HepG2 (cell line): ENCODE measurements around the gene MT1G. TPM values are rescaled to one million over a fixed set of nuclear protein-coding genes. Genes with fewer than 3 reads are reported as not detected.
A peak's percentile ranks its signal among the peaks of the same experiment; 100 is the strongest.

Experiments used
- ATAC-seq: fragments of 200-7000 bp; cut with Tn5 transposase; 3 replicates; pipeline ENCODE4 v1.9.1; 2020; ENCODE audit warnings: mild to moderate bottlenecking, moderate library complexity
- BruUV-seq: library from RNA; stranded (reverse); fragments of 400-500 nt; replicated peaks from 2 replicates; lab custom pipeline; 2021; lab: Mats Ljungman, UMichigan
- CTCF ChIA-PET: fragments of 300-600 bp; formaldehyde crosslinking; extraction: SDS; loops from one replicate; lab custom pipeline; 2021; ENCODE audit warnings: low total read pairs, inconsistent platforms, low intra/inter-chr PET ratio; lab: Yijun Ruan, JAX
- POLR2A ChIA-PET: fragments of 350-600 bp; sonication (Branson Sonifier 250); formaldehyde crosslinking; loops from one replicate; lab custom pipeline; 2020; ENCODE audit warnings: antibody characterized with exemption, inconsistent platforms; lab: Yijun Ruan, JAX
- DNase-seq: peaks from one replicate; pipeline ENCODE4 v3.0.0-alpha.2; 2015; ENCODE audit warnings: low spot score
- FAIRE-seq: peaks from 3 replicates; lab custom pipeline; 2011; peaks lifted over from hg19 to GRCh38; lab: Jason Lieb, UNC
- H2AFZ ChIP-seq: one replicate; pipeline ENCODE4 v1.6.1; 2011; ENCODE audit warnings: low read length, inconsistent platforms
- H3K27ac ChIP-seq: fragments of 300-600 bp; 3 replicates; pipeline ENCODE4 v1.8.0; 2011; ENCODE audit warnings: mixed run types, mild to moderate bottlenecking, mixed read lengths, low read length, inconsistent platforms; ENCODE audit not compliant: insufficient read depth; ENCODE audit errors: extremely low read length
- H3K27me3 ChIP-seq, 2 experiments: fragments of 200-600 bp in 1 of 2; 2 replicates in 1 of 2; 3 replicates in 1 of 2; pipeline versions ENCODE4 v1.6.0 to v1.8.0; 2011; ENCODE audit warnings: low read length in 2 of 2, mild to moderate bottlenecking in 2 of 2, moderate library complexity in 2 of 2, inconsistent platforms in 1 of 2; ENCODE audit not compliant: insufficient read depth in 2 of 2, control insufficient read depth in 1 of 2
- H3K36me3 ChIP-seq, 2 experiments: fragments of 200-600 bp in 1 of 2; replicated peaks in 1 of 2; 2 replicates in 1 of 2; 3 replicates in 1 of 2; pipeline versions ENCODE4 v1.5.1 to v1.8.0; 2011; ENCODE audit warnings: low read length in 2 of 2, inconsistent platforms in 1 of 2; ENCODE audit not compliant: insufficient read depth in 2 of 2, control insufficient read depth in 1 of 2
- H3K4me1 ChIP-seq: 2 replicates; pipeline ENCODE4 v1.5.1; 2012; ENCODE audit warnings: low read length, inconsistent platforms; ENCODE audit not compliant: insufficient read depth
- H3K4me2 ChIP-seq: 2 replicates; pipeline ENCODE4 v1.6.0; 2011; ENCODE audit warnings: low read depth, low read length, inconsistent platforms
- H3K4me3 ChIP-seq, 3 experiments: fragments of 200-600 bp in 1 of 3; sonication (generic), shearing (Covaris generic) in 1 of 3; replicated peaks in 1 of 3; 2 replicates each; pipeline ENCODE4 v1.5.1; 2011 to 2016; ENCODE audit warnings: low read length in 3 of 3, inconsistent platforms in 2 of 3, low read depth in 2 of 3, mild to moderate bottlenecking in 2 of 3, control low read depth in 1 of 3, mixed read lengths in 1 of 3; ENCODE audit not compliant: insufficient read depth in 1 of 3
- H3K79me2 ChIP-seq: one replicate; pipeline ENCODE4 v1.6.1; 2011; ENCODE audit warnings: low read length, inconsistent platforms; ENCODE audit not compliant: insufficient read depth
- H3K9ac ChIP-seq: 2 replicates; pipeline ENCODE4 v1.6.0; 2011; ENCODE audit warnings: mild to moderate bottlenecking, low read depth, low read length, inconsistent platforms; ENCODE audit not compliant: insufficient read depth
- H3K9me3 ChIP-seq: 2 replicates; pipeline ENCODE4 v1.5.1; 2012; ENCODE audit warnings: mild to moderate bottlenecking, low read length
- H4K20me1 ChIP-seq: 2 replicates; pipeline ENCODE4 v1.6.0; 2011; ENCODE audit warnings: inconsistent platforms, mild to moderate bottlenecking, low read length, moderate library complexity; ENCODE audit not compliant: insufficient read depth
- ATRX ChIP-seq: sonication (generic); formaldehyde crosslinking; IDR thresholded peaks from 2 replicates; pipeline ENCODE4 v1.4.0; 2020; ENCODE audit warnings: missing genetic modification reagents, borderline replicate concordance
- CEBPB ChIP-seq: IDR thresholded peaks from 2 replicates; pipeline ENCODE4 v1.6.1; 2011; ENCODE audit warnings: low read depth, low read length, improper control_type of control experiment, borderline replicate concordance
- KLF15 ChIP-seq: sonication (generic); formaldehyde crosslinking; IDR thresholded peaks from 2 replicates; pipeline ENCODE4 v1.8.1; 2023; ENCODE audit warnings: borderline replicate concordance, mild to moderate bottlenecking, inconsistent platforms, missing genetic modification reagents, mixed read lengths
- MED8 ChIP-seq: sonication (generic); formaldehyde crosslinking; IDR thresholded peaks from 2 replicates; pipeline ENCODE4 v1.8.1; 2023; ENCODE audit warnings: mild to moderate bottlenecking, missing genetic modification reagents; ENCODE audit not compliant: insufficient replicate concordance
- NKX3-1 ChIP-seq: sonication (generic); formaldehyde crosslinking; IDR thresholded peaks from 2 replicates; pipeline ENCODE4 v1.5.0; 2020; ENCODE audit warnings: missing genetic modification reagents
- ZFX ChIP-seq: sonication (generic); formaldehyde crosslinking; IDR thresholded peaks from 2 replicates; pipeline ENCODE4 v1.4.0; 2020; ENCODE audit warnings: mild to moderate bottlenecking, low read depth, missing genetic modification reagents, moderate library complexity
- ZNF44 ChIP-seq: sonication (generic); formaldehyde crosslinking; IDR thresholded peaks from 2 replicates; pipeline ENCODE4 v1.5.1; 2020; ENCODE audit warnings: mild to moderate bottlenecking, missing genetic modification reagents
- ZNF556 ChIP-seq: sonication (generic); formaldehyde crosslinking; IDR thresholded peaks from 2 replicates; pipeline ENCODE4 v1.4.0; 2020; ENCODE audit warnings: mild to moderate bottlenecking, missing genetic modification reagents, borderline replicate concordance
- ZNF572 ChIP-seq: sonication (generic); formaldehyde crosslinking; IDR thresholded peaks from 2 replicates; pipeline ENCODE4 v1.5.1; 2020; ENCODE audit warnings: mild to moderate bottlenecking, missing genetic modification reagents
- ZNF878 ChIP-seq: sonication (generic); formaldehyde crosslinking; IDR thresholded peaks from 2 replicates; pipeline ENCODE4 v1.8.1; 2023; ENCODE audit warnings: mild to moderate bottlenecking, missing genetic modification reagents, moderate library complexity
- WGBS: methylation state at CpG from one replicate; pipeline ENCODE4 v1.1.6; 2017; ENCODE audit warnings: low lambda C conversion rate; 5-methylcytosine and 5-hydroxymethylcytosine counted together
- in situ Hi-C: cut with HindIII; loops from 2 replicates; pipeline ENCODE4 v1.10.0; 2017; ENCODE audit warnings: low pct_unique_long_range_greater_than_20kb; ENCODE audit not compliant: extremely low pct_ligation_motif_present
- intact Hi-C: fragments of 100-400 bp; cut with micrococcal nuclease; formaldehyde crosslinking; loops from one replicate; pipeline ENCODE4 v1.10.0; 2022; ENCODE audit not compliant: unreplicated experiment
- polyA plus RNA-seq, 8 experiments: library from polyadenylated mRNA; depleted of rRNA in 3 of 8; stranded (reverse) in 7 of 8; unstranded in 1 of 8; fragments of >200 nt; fragmentation: Illumina TruSeq in 4 of 8; extraction: Trizol in 4 of 8; gene quantifications; 2 replicates each; pipeline versions ENCODE4 v1.2.1 to v1.2.3, GENCODE V29; 2011 to 2016; ENCODE audit warnings: low read depth in 4 of 8, missing spikeins in 1 of 8, mixed read lengths in 1 of 8; ENCODE audit not compliant: insufficient read depth in 1 of 8
- total RNA-seq, 5 experiments: library from RNA; depleted of rRNA; stranded (reverse); fragments of >200 nt; fragmentation: Illumina TruSeq; extraction: Trizol; gene quantifications; 2 replicates each; pipeline ENCODE4 v1.2.3, GENCODE V29; 2016; ENCODE audit warnings: low read depth in 1 of 5
- TF ChIP-seq, protein P1 (sequence below): sonication (generic); formaldehyde crosslinking; IDR thresholded peaks from 2 replicates; pipeline ENCODE4 v1.4.0; 2020; ENCODE audit warnings: missing genetic modification reagents

Gene MT1G
- total and polyA plus RNA-seq, 2 of the 13 experiments (the other 11 are each of a cell fraction or from before 2014, with no cell fraction given) = 3.6 to 377 TPM

DNA sequence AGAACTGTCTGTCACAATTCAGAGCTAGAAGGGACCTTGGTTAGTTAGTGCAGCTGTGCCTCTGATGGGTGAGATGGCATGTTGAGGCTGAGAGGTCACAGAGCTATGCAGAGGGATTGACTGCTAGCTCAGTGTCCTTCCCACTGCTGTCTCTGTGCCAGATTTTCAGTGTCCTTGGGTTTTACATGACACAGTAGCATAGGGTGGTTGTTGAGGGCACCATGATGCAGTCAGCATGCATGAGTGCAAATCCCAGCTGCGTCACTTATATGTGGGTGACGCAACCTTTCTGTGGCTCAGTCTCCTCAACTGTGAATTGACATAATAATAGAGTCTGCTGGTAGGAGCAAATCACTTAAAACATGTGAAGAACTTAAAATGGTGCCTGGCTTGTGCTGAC lies 26.7 kb downstream of the MT1G start:
- ChIA-PET CTCF (no interaction called here), POLR2A (no interaction called here)
- TF ChIP-seq CEBPB (peak; percentile 74), ATRX (no peak)
- Histone ChIP-seq H3K9ac (no peak overlapping the region), H3K36me3 (no peaks in the 10 kb centered on the region), H3K9me3 (no peaks in the 10 kb centered on the region), H3K27ac (no peak overlapping the region), H3K79me2 (no peaks in the 10 kb centered on the region), H3K4me1 (peaks cover 47% of the 10 kb centered on the region), H3K27me3 (peaks cover 13 to 64% of the 10 kb centered on the region in 2 experiments; a peak in 4 of 5 replicates), H4K20me1 (no peaks in the 10 kb centered on the region), H3K4me3 (no peak overlapping the region), H3K4me2 (no peak overlapping the region), H2AFZ (no peak overlapping the region)
- ATAC-seq (no peak), DNase-seq (no peak), FAIRE-seq (no peak)
- BruUV-seq = no TSS peak
- 75% methylated on average over 2 of the region's 2 CpGs for WGBS
- intact Hi-C loops (no loop called here), in situ Hi-C loops (no loop called here)

DNA sequence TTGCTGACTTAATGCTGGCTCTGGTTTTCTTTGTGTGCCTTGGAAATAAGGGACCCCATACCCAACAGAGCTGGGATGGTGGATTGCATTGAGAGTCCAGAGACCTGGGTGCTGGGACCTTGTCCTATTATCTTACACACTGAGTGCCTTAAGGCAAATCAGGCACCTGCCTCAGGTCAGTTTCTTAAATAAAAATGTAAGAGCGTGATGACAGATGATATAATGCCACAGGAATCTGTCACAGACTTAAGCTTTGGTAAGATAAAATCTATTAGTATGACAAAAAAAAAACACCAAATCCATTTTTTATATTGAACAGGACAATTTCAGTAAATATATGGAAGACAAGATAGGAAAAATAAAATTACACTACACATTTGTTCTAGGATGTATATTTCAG lies 27.8 kb downstream of the MT1G start:
- FAIRE-seq (no peak), DNase-seq (no peak), ATAC-seq (no peak)
- no peaks in the 10 kb centered on the region for H4K20me1 ChIP-seq
- intact Hi-C loops = no loop called here
- no peaks in the 10 kb centered on the region for H3K9me3 ChIP-seq
- no peak for TF ChIP-seq ZFX
- no peak for TF ChIP-seq ZNF44 (CRISPR knock-in tag)
- TF ChIP-seq KLF15 (CRISPR knock-in tag) = no peak
- no peak for TF ChIP-seq MED8
- TF ChIP-seq ZNF878 (CRISPR knock-in tag) = no peak
- no peak for TF ChIP-seq NKX3-1 (CRISPR knock-in tag)
- TF ChIP-seq ZNF572 (CRISPR knock-in tag) = no peak
- no peak for TF ChIP-seq ZNF556 (CRISPR knock-in tag)
- TF ChIP-seq, protein P1, sequence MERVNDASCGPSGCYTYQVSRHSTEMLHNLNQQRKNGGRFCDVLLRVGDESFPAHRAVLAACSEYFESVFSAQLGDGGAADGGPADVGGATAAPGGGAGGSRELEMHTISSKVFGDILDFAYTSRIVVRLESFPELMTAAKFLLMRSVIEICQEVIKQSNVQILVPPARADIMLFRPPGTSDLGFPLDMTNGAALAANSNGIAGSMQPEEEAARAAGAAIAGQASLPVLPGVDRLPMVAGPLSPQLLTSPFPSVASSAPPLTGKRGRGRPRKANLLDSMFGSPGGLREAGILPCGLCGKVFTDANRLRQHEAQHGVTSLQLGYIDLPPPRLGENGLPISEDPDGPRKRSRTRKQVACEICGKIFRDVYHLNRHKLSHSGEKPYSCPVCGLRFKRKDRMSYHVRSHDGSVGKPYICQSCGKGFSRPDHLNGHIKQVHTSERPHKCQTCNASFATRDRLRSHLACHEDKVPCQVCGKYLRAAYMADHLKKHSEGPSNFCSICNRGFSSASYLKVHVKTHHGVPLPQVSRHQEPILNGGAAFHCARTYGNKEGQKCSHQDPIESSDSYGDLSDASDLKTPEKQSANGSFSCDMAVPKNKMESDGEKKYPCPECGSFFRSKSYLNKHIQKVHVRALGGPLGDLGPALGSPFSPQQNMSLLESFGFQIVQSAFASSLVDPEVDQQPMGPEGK (CRISPR knock-in tag) = no peak
- no peaks in the 10 kb centered on the region for H3K79me2 ChIP-seq
- H3K9ac ChIP-seq = no peak overlapping the region
- H3K27ac ChIP-seq = no peak overlapping the region
- CTCF ChIA-PET = no interaction called here
- peaks cover 47% of the 10 kb centered on the region for H3K4me1 ChIP-seq
- H3K36me3 ChIP-seq = no peaks in the 10 kb centered on the region
- POLR2A ChIA-PET = interaction anchor here (0.8 kb wide), 1 partner anchor 37 kb away, joined by 3 read pairs; no protein-coding TSS in a partner anchor
- peaks cover 10 to 62% of the 10 kb centered on the region in 2 experiments; a peak in 4 of 5 replicates for H3K27me3 ChIP-seq
- in situ Hi-C loops = no loop called here
- WGBS = 23% methylated on average over 1 of the region's 1 CpG
- no peak overlapping the region for H3K4me3 ChIP-seq
- BruUV-seq = no TSS peak
- H3K4me2 ChIP-seq = no peak overlapping the region
- H2AFZ ChIP-seq = no peak overlapping the region
